Measurements from ENCODE around the gene KIF13A. TPM values are rescaled to one million over a fixed set of nuclear protein-coding genes. Genes with fewer than 3 reads are reported as not detected.

KIF13A gene
- total and polyA plus RNA-seq, 9 of the 15 experiments (the other 6 are each of a cell fraction or from before 2014, with no cell fraction given): 3.6 to 44.3 (median 29.7) TPM

GRCh38 chr6:17986656-17987446 lies 584 bp downstream of the KIF13A start (continued):
- TF ChIP-seq CC2D1A (IDR thresholded peaks at IDR 0.05) (peak; percentile 7; the same call in 1 of the 2 replicates), RFX5 (IDR thresholded peaks at IDR 0.05; ENCODE audit: low read depth, low read length) (no peak), DPF2 (IDR thresholded peaks at IDR 0.05) (0 out of 2 replicates have a peak, but pooled peaks have one; percentile 33), DMBX1 (CRISPR knock-in tag; IDR thresholded peaks at IDR 0.05; ENCODE audit: borderline replicate concordance) (no peak), SMAD2 (IDR thresholded peaks at IDR 0.05; ENCODE audit: low read depth, low read length) (no peak), FOXJ3 (CRISPR knock-in tag; IDR thresholded peaks at IDR 0.05) (no peak), ZHX1 (conservative IDR thresholded peaks at IDR 0.05; ENCODE audit: low read length) (no peak), TAF1 (IDR thresholded peaks at IDR 0.05; ENCODE audit: control insufficient read depth, extremely low read depth, insufficient read depth, low read length, severe bottlenecking) (peak; percentile 2), MYBL2 (IDR thresholded peaks at IDR 0.05; ENCODE audit: low read depth) (no peak), MYBL2 (CRISPR knock-in tag; IDR thresholded peaks at IDR 0.05; ENCODE audit: borderline replicate concordance) (no peak), MAZ (CRISPR knock-in tag; conservative IDR thresholded peaks at IDR 0.05 in 1 of 2, IDR thresholded peaks at IDR 0.05 in 1 of 2) (0 out of 4 replicates have a peak, but pooled peaks have one; percentile 35 to 38), HDAC2 (IDR thresholded peaks at IDR 0.05) (peak; percentile 83), SNAPC5 (CRISPR knock-in tag; IDR thresholded peaks at IDR 0.05) (no peak), ZNF263 (CRISPR knock-in tag; IDR thresholded peaks at IDR 0.05; ENCODE audit: borderline replicate concordance) (peak; percentile 19; the same call in 1 of the 2 replicates), PRMT5 (CRISPR knock-in tag; IDR thresholded peaks at IDR 0.05) (no peak), NONO (IDR thresholded peaks at IDR 0.05; ENCODE audit: low read depth in 2 of 2, low read length in 1 of 2) (no peak), SMARCA5 (IDR thresholded peaks at IDR 0.05) (peak; percentile 75), ELF4 (CRISPR knock-in tag; IDR thresholded peaks at IDR 0.05) (no peak), RBFOX2 (IDR thresholded peaks at IDR 0.05; ENCODE audit: low read depth, low read length) (peak; percentile 53), HDGF (IDR thresholded peaks at IDR 0.05) (0 out of 2 replicates have a peak, but pooled peaks have one; percentile 93), CLOCK (CRISPR knock-in tag; IDR thresholded peaks at IDR 0.05; ENCODE audit: borderline replicate concordance) (no peak)
